Smooth muscle cell (in vitro differentiated cells): ENCODE data around the gene MAGEB3. TPM values are rescaled to one million over a fixed set of nuclear protein-coding genes. Genes with fewer than 3 reads are reported as not detected.
A peak's percentile ranks its signal among the peaks of the same experiment; 100 is the strongest.

Experiments used
- DNase-seq: peaks from one replicate; lab custom pipeline; 2025; ENCODE audit not compliant: unreplicated experiment; lab: John Stamatoyannopoulos, UW
- H2AFZ ChIP-seq: fragments of 200-600 bp; sonication (generic); 2 replicates; pipeline ENCODE4 v1.6.0; 2016; ENCODE audit warnings: antibody characterized with exemption, low read depth, mild to moderate bottlenecking
- H3F3A ChIP-seq: fragments of 200-600 bp; sonication (generic); 2 replicates; pipeline ENCODE4 v1.6.0; 2017; ENCODE audit warnings: antibody characterized with exemption, low read depth
- H3K27ac ChIP-seq: fragments of 200-600 bp; sonication (generic); 2 replicates; pipeline ENCODE4 v1.5.1; 2016; ENCODE audit warnings: low read depth, mild to moderate bottlenecking
- H3K27me3 ChIP-seq: fragments of 200-600 bp; sonication (generic); 2 replicates; pipeline ENCODE4 v1.6.1; 2016; ENCODE audit warnings: low read depth, mild to moderate bottlenecking
- H3K36me3 ChIP-seq: fragments of 200-600 bp; sonication (generic); 2 replicates; pipeline ENCODE4 v1.5.1; 2016; ENCODE audit warnings: low read depth
- H3K4me1 ChIP-seq: fragments of 200-600 bp; sonication (generic); 2 replicates; pipeline ENCODE4 v1.5.1; 2016; ENCODE audit warnings: low read depth
- H3K4me2 ChIP-seq: fragments of 200-600 bp; sonication (generic); 2 replicates; pipeline ENCODE4 v1.6.0; 2016; ENCODE audit warnings: mild to moderate bottlenecking
- H3K4me3 ChIP-seq: fragments of 200-600 bp; sonication (generic); 2 replicates; pipeline ENCODE4 v1.5.1; 2016; ENCODE audit warnings: mild to moderate bottlenecking
- H3K79me2 ChIP-seq: fragments of 200-600 bp; sonication (generic); 2 replicates; pipeline ENCODE4 v1.6.0; 2016; ENCODE audit warnings: low read depth, mild to moderate bottlenecking
- H3K9ac ChIP-seq: fragments of 200-600 bp; sonication (generic); 2 replicates; pipeline ENCODE4 v1.6.0; 2016; ENCODE audit warnings: low read depth
- H3K9me3 ChIP-seq: fragments of 200-600 bp; sonication (generic); replicated peaks from 2 replicates; pipeline ENCODE4 v1.5.1; 2016; ENCODE audit warnings: low read depth
- H4K20me1 ChIP-seq: fragments of 200-600 bp; sonication (generic); 2 replicates; pipeline ENCODE4 v1.6.0; 2016; ENCODE audit warnings: low read depth
- WGBS: methylation state at CpG from one replicate; pipeline ENCODE4 v1.1.7; 2016; ENCODE audit warnings: low lambda C conversion rate; 5-methylcytosine and 5-hydroxymethylcytosine counted together
- polyA plus RNA-seq: library from polyadenylated mRNA; unstranded; fragments of >200 nt; fragmentation: Nextera tagmentation; extraction: Ambion mirVana; gene quantifications from 2 replicates; pipeline ENCODE4 v1.2.1, GENCODE V29; 2016
- total RNA-seq: library from RNA; depleted of rRNA; stranded (reverse); fragments of >200 nt; gene quantifications from 2 replicates; pipeline ENCODE4 v1.2.3, GENCODE V29; 2014
- TF ChIP-seq, protein P1 (sequence below): fragments of 200-600 bp; sonication (generic); IDR thresholded peaks from 2 replicates; pipeline ENCODE4 v1.5.1; 2017; ENCODE audit warnings: borderline replicate concordance, mild to moderate bottlenecking, antibody characterized with exemption; ENCODE audit not compliant: insufficient read depth, poor library complexity, severe bottlenecking

Gene MAGEB3
- total and polyA plus RNA-seq, 2 experiments from 2014 or later: not detected

- Histone ChIP-seq H3K4me1 (no peaks in the 10 kb centered on the region), H3F3A (no peaks in the 10 kb centered on the region), H3K9ac (no peak overlapping the region), H3K36me3 (no peaks in the 10 kb centered on the region), H3K27me3 (no peaks in the 10 kb centered on the region), H3K4me2 (no peak overlapping the region), H4K20me1 (no peaks in the 10 kb centered on the region), H2AFZ (no peak overlapping the region), H3K4me3 (no peak overlapping the region), H3K27ac (no peak overlapping the region), H3K79me2 (no peaks in the 10 kb centered on the region), H3K9me3 (no peaks in the 10 kb centered on the region)
- WGBS: 75% methylated on average over 3 of the region's 3 CpGs
- TF ChIP-seq, protein P1, sequence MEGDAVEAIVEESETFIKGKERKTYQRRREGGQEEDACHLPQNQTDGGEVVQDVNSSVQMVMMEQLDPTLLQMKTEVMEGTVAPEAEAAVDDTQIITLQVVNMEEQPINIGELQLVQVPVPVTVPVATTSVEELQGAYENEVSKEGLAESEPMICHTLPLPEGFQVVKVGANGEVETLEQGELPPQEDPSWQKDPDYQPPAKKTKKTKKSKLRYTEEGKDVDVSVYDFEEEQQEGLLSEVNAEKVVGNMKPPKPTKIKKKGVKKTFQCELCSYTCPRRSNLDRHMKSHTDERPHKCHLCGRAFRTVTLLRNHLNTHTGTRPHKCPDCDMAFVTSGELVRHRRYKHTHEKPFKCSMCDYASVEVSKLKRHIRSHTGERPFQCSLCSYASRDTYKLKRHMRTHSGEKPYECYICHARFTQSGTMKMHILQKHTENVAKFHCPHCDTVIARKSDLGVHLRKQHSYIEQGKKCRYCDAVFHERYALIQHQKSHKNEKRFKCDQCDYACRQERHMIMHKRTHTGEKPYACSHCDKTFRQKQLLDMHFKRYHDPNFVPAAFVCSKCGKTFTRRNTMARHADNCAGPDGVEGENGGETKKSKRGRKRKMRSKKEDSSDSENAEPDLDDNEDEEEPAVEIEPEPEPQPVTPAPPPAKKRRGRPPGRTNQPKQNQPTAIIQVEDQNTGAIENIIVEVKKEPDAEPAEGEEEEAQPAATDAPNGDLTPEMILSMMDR: no peak
- no peak for DNase-seq
Measured at GRCh38 chrX:30270639-30271038, 40.2 kb downstream of the MAGEB3 start.

- TF ChIP-seq, protein P1: peak; percentile 37
- DNase-seq: no peak
- Histone ChIP-seq H3K27ac (no peak overlapping the region), H3K4me1 (no peaks in the 10 kb centered on the region), H3F3A (no peaks in the 10 kb centered on the region), H4K20me1 (no peaks in the 10 kb centered on the region), H3K4me3 (no peak overlapping the region), H3K9me3 (no peaks in the 10 kb centered on the region), H3K9ac (no peak overlapping the region), H2AFZ (no peak overlapping the region), H3K36me3 (no peaks in the 10 kb centered on the region), H3K27me3 (no peaks in the 10 kb centered on the region), H3K4me2 (no peak overlapping the region), H3K79me2 (no peaks in the 10 kb centered on the region)
- WGBS: 25% methylated on average over 1 of the region's 1 CpG
Measured at GRCh38 chrX:30275498-30275897, 45.0 kb downstream of the MAGEB3 start.

DNA sequence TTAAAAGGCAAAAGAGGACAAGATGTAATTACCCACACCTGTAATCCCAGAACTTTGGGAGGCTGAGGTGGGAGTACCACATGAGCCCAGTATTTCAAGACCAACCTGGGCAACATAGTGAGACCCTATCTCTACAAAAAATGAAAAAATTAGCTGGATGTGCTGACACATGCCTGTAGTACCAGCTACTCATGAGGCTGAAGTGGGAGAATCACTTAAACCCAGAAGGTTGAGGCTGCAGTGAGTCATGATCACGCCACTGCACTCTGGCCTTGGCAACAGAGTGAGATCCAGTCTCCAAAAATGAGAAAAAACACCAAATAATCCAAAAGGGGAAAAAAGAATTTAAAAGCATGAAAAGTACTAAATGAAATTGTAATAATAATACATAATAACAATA, 47.9 kb downstream of the MAGEB3 start:
- no peak overlapping the region for H2AFZ ChIP-seq
- no peaks in the 10 kb centered on the region for H3F3A ChIP-seq
- no peaks in the 10 kb centered on the region for H3K9me3 ChIP-seq
- H3K27me3 ChIP-seq: no peaks in the 10 kb centered on the region
- no peak overlapping the region for H3K27ac ChIP-seq
- TF ChIP-seq, protein P1: no peak
- no peak overlapping the region for H3K9ac ChIP-seq
- H3K4me1 ChIP-seq: no peaks in the 10 kb centered on the region
- no peak overlapping the region for H3K4me3 ChIP-seq
- DNase-seq: no peak
- H3K79me2 ChIP-seq: no peaks in the 10 kb centered on the region
- no peaks in the 10 kb centered on the region for H4K20me1 ChIP-seq
- no peak overlapping the region for H3K4me2 ChIP-seq
- H3K36me3 ChIP-seq: no peaks in the 10 kb centered on the region
- 63% methylated on average over 1 of the region's 1 CpG for WGBS

DNA sequence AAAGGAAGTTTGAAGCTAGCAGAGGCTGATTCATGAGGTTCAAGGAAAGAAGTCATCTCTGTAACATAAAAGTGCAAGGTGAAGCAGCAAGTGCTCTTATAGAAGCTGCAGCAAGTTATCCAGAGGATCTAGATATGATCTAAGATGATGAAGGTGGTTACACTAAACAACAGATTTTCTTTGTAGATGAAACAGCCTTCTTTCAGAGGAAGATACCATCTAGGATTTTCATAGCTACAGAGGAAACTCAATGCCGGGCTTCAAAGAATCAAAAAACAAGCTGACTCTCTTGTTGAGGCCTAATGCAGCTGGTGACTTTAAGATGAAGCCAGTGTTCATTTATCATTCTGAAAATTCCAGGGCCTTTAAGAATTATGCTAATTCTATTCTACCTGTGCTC, 50.0 kb downstream of the MAGEB3 start:
- Histone ChIP-seq H3K27ac (no peak overlapping the region), H2AFZ (no peak overlapping the region), H3K36me3 (no peaks in the 10 kb centered on the region), H3K4me2 (no peak overlapping the region), H3K9me3 (no peaks in the 10 kb centered on the region), H3K4me3 (no peak overlapping the region), H4K20me1 (no peaks in the 10 kb centered on the region), H3K27me3 (no peaks in the 10 kb centered on the region), H3F3A (no peaks in the 10 kb centered on the region), H3K9ac (no peak overlapping the region), H3K79me2 (no peaks in the 10 kb centered on the region), H3K4me1 (no peaks in the 10 kb centered on the region)
- TF ChIP-seq, protein P1: no peak
- no peak for DNase-seq
- 76% methylated on average over 1 of the region's 1 CpG for WGBS
